SK-N-SH treated with all-trans-retinoic acid at 6 μM for 48 hours (cell line): ENCODE measurements around the gene NEXMIF.
"Not testable (repeated sequence)": the region's sequence is repeated elsewhere in the genome, so short reads cannot be mapped to it uniquely, and the experiment has no call there.

Experiments
- ATAC-seq: fragments of 200-7000 bp; cut with Tn5 transposase; 3 replicates; pipeline ENCODE4 v1.9.1; 2020; ENCODE audit warnings: mild to moderate bottlenecking, moderate library complexity
- ARNTL ChIP-seq: fragments of 450-650 bp; formaldehyde crosslinking; IDR thresholded peaks from 2 replicates; pipeline ENCODE4 v1.5.0; 2020; ENCODE audit warnings: low read depth, mild to moderate bottlenecking, moderate library complexity, borderline replicate concordance
- BACH2 ChIP-seq: fragments of 250-450 bp; sonication (Bioruptor Pico); IDR thresholded peaks from 2 replicates; pipeline ENCODE4 v1.9.0; 2021; ENCODE audit warnings: mild to moderate bottlenecking, borderline replicate concordance
- CSDC2 ChIP-seq: fragments of 250-450 bp; sonication (Bioruptor Pico); IDR thresholded peaks from 2 replicates; pipeline ENCODE4 v1.5.0; 2020; ENCODE audit warnings: mild to moderate bottlenecking, moderate library complexity
- ESRRG ChIP-seq: fragments of 250-450 bp; sonication (Bioruptor Pico); IDR thresholded peaks from 2 replicates; pipeline ENCODE4 v1.6.1; 2021; ENCODE audit warnings: mild to moderate bottlenecking
- GLIS3 ChIP-seq: fragments of 250-450 bp; sonication (Bioruptor Pico); IDR thresholded peaks from 2 replicates; pipeline ENCODE4 v1.5.0; 2020; ENCODE audit warnings: mild to moderate bottlenecking, moderate library complexity
- ISL1 ChIP-seq: fragments of 250-450 bp; sonication (Bioruptor Pico); IDR thresholded peaks from 2 replicates; pipeline ENCODE4 v2.1.2; 2022; ENCODE audit warnings: mild to moderate bottlenecking, moderate library complexity
- PPARA ChIP-seq: fragments of 250-450 bp; sonication (Bioruptor Pico); IDR thresholded peaks from 2 replicates; pipeline ENCODE4 v1.5.0; 2020; ENCODE audit warnings: mild to moderate bottlenecking, borderline replicate concordance
- RARB ChIP-seq: fragments of 250-450 bp; sonication (Bioruptor Pico); IDR thresholded peaks from 2 replicates; pipeline ENCODE4 v1.8.0; 2021; ENCODE audit warnings: mild to moderate bottlenecking, moderate library complexity
- SNAI2 ChIP-seq: fragments of 250-450 bp; sonication (Bioruptor Pico); IDR thresholded peaks from 2 replicates; pipeline ENCODE4 v1.5.0; 2020; ENCODE audit warnings: mild to moderate bottlenecking, moderate library complexity
- TCF4 ChIP-seq: fragments of 250-450 bp; sonication (Bioruptor Pico); IDR thresholded peaks from 2 replicates; pipeline ENCODE4 v1.8.0; 2021; ENCODE audit warnings: mild to moderate bottlenecking, moderate library complexity, borderline replicate concordance
- TOX ChIP-seq: fragments of 250-450 bp; sonication (Bioruptor Pico); IDR thresholded peaks from 2 replicates; pipeline ENCODE4 v1.8.0; 2021; ENCODE audit warnings: mild to moderate bottlenecking, moderate library complexity, borderline replicate concordance
- ZC3H10 ChIP-seq: fragments of 250-450 bp; sonication (Bioruptor Pico); IDR thresholded peaks from 2 replicates; pipeline ENCODE4 v1.5.1; 2021; ENCODE audit warnings: mild to moderate bottlenecking, moderate library complexity
- ZFP3 ChIP-seq: fragments of 250-450 bp; sonication (Bioruptor Pico); IDR thresholded peaks from 2 replicates; pipeline ENCODE4 v1.5.0; 2020; ENCODE audit warnings: mild to moderate bottlenecking, moderate library complexity
- ZFP30 ChIP-seq: fragments of 450-650 bp; formaldehyde crosslinking; IDR thresholded peaks from 2 replicates; pipeline ENCODE4 v1.5.0; 2022; ENCODE audit warnings: mild to moderate bottlenecking, moderate library complexity
- ZNF565 ChIP-seq: fragments of 450-650 bp; formaldehyde crosslinking; conservative IDR thresholded peaks from 2 replicates; pipeline ENCODE4 v1.5.0; 2020; ENCODE audit warnings: low read depth, mild to moderate bottlenecking, moderate library complexity
- ZNF70 ChIP-seq: fragments of 450-650 bp; formaldehyde crosslinking; IDR thresholded peaks from 2 replicates; pipeline ENCODE4 v1.5.0; 2020; ENCODE audit warnings: mild to moderate bottlenecking, moderate library complexity
- ZNF8 ChIP-seq: fragments of 450-650 bp; formaldehyde crosslinking; IDR thresholded peaks from 2 replicates; pipeline ENCODE4 v1.5.0; 2020; ENCODE audit warnings: mild to moderate bottlenecking, moderate library complexity
- TF ChIP-seq, protein P1 (sequence below): fragments of 250-450 bp; sonication (Bioruptor Pico); IDR thresholded peaks from 2 replicates; pipeline ENCODE4 v1.5.1; 2021; ENCODE audit warnings: mild to moderate bottlenecking, moderate library complexity
- TF ChIP-seq, protein P2 (sequence below): fragments of 250-450 bp; sonication (Bioruptor Pico); IDR thresholded peaks from 2 replicates; pipeline ENCODE4 v1.8.0; 2021; ENCODE audit warnings: low read depth, mild to moderate bottlenecking, moderate library complexity, borderline replicate concordance
- TF ChIP-seq, protein P3 (sequence below): fragments of 250-450 bp; sonication (Bioruptor Pico); IDR thresholded peaks from 2 replicates; pipeline ENCODE4 v1.5.1; 2020; ENCODE audit warnings: low read depth, mild to moderate bottlenecking, moderate library complexity
- TF ChIP-seq, protein P4 (sequence below): fragments of 250-450 bp; sonication (Bioruptor Pico); IDR thresholded peaks from 2 replicates; pipeline ENCODE4 v1.8.0; 2020; ENCODE audit warnings: mild to moderate bottlenecking, moderate library complexity, borderline replicate concordance
- TF ChIP-seq, protein P5 (sequence below): fragments of 250-450 bp; sonication (Bioruptor Pico); IDR thresholded peaks from 2 replicates; pipeline ENCODE4 v1.5.0; 2020; ENCODE audit warnings: mild to moderate bottlenecking, moderate library complexity

NEXMIF gene

DNA sequence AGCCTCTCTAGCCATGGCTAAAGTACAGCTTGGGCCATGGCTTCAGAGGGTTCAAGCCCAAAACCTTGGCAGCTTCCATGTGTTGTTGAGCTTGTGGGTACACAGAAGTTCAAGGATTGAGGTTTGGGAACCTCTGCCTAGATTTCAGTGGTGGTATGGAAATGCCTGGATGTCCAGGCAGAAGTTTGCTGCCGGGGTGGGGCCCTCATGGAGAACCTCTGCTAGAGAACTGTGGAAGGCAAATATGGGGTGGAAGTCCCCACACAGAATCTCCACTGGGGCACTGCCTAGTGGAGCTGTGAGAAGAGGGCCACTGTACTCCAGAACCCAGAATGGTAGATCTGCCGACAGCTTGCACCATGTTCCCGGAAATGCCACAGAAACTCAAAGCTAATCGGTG is 59.5 kb downstream of the NEXMIF start:
- TF ChIP-seq CSDC2 (CRISPR knock-in tag) (no peak), ESRRG (no peak), ISL1 (no peak), ZNF565 (CRISPR knock-in tag) (no peak), GLIS3 (no peak), SNAI2 (CRISPR knock-in tag) (no peak), ZC3H10 (CRISPR knock-in tag) (no peak), RARB (no peak), TOX (CRISPR knock-in tag) (no peak), TCF4 (no peak)
- TF ChIP-seq, protein P1, sequence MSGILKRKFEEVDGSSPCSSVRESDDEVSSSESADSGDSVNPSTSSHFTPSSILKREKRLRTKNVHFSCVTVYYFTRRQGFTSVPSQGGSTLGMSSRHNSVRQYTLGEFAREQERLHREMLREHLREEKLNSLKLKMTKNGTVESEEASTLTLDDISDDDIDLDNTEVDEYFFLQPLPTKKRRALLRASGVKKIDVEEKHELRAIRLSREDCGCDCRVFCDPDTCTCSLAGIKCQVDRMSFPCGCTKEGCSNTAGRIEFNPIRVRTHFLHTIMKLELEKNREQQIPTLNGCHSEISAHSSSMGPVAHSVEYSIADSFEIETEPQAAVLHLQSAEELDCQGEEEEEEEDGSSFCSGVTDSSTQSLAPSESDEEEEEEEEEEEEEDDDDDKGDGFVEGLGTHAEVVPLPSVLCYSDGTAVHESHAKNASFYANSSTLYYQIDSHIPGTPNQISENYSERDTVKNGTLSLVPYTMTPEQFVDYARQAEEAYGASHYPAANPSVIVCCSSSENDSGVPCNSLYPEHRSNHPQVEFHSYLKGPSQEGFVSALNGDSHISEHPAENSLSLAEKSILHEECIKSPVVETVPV (CRISPR knock-in tag) = no peak
- TF ChIP-seq, protein P2, sequence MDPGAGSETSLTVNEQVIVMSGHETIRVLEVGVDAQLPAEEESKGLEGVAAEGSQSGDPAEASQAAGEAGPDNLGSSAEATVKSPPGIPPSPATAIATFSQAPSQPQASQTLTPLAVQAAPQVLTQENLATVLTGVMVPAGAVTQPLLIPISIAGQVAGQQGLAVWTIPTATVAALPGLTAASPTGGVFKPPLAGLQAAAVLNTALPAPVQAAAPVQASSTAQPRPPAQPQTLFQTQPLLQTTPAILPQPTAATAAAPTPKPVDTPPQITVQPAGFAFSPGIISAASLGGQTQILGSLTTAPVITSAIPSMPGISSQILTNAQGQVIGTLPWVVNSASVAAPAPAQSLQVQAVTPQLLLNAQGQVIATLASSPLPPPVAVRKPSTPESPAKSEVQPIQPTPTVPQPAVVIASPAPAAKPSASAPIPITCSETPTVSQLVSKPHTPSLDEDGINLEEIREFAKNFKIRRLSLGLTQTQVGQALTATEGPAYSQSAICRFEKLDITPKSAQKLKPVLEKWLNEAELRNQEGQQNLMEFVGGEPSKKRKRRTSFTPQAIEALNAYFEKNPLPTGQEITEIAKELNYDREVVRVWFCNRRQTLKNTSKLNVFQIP (CRISPR knock-in tag) = no peak
- TF ChIP-seq, protein P3, sequence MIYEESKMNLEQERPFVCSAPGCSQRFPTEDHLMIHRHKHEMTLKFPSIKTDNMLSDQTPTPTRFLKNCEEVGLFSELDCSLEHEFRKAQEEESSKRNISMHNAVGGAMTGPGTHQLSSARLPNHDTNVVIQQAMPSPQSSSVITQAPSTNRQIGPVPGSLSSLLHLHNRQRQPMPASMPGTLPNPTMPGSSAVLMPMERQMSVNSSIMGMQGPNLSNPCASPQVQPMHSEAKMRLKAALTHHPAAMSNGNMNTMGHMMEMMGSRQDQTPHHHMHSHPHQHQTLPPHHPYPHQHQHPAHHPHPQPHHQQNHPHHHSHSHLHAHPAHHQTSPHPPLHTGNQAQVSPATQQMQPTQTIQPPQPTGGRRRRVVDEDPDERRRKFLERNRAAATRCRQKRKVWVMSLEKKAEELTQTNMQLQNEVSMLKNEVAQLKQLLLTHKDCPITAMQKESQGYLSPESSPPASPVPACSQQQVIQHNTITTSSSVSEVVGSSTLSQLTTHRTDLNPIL (CRISPR knock-in tag) = no peak
- no peak for ATAC-seq

DNA sequence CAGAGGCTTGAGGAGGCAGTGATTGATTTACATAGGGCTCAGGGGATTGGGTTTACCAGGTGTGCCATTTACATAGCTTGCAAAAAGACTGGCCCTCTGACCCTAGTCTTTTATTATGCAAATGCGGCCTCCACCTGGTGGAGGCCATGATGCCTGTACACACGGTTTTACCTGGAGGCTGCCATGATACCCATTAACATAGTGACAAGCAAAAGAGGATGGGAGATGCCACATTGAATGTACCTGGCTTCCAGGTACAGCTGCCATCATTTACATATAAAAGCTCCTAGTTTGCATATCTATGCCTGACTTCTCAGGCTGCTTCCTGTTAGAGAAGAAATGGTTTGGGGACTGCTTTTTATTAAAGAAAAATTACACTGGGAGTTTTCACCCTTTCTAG is 72.0 kb downstream of the NEXMIF start:
- ATAC-seq = no peak
- TF ChIP-seq GLIS3 = no peak
- no peak for TF ChIP-seq CSDC2 (CRISPR knock-in tag)
- TF ChIP-seq, protein P4, sequence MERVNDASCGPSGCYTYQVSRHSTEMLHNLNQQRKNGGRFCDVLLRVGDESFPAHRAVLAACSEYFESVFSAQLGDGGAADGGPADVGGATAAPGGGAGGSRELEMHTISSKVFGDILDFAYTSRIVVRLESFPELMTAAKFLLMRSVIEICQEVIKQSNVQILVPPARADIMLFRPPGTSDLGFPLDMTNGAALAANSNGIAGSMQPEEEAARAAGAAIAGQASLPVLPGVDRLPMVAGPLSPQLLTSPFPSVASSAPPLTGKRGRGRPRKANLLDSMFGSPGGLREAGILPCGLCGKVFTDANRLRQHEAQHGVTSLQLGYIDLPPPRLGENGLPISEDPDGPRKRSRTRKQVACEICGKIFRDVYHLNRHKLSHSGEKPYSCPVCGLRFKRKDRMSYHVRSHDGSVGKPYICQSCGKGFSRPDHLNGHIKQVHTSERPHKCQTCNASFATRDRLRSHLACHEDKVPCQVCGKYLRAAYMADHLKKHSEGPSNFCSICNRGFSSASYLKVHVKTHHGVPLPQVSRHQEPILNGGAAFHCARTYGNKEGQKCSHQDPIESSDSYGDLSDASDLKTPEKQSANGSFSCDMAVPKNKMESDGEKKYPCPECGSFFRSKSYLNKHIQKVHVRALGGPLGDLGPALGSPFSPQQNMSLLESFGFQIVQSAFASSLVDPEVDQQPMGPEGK (CRISPR knock-in tag) = no peak
- TF ChIP-seq ZNF565 (CRISPR knock-in tag) = no peak
- TF ChIP-seq, all 23 proteins: peak for 0

DNA sequence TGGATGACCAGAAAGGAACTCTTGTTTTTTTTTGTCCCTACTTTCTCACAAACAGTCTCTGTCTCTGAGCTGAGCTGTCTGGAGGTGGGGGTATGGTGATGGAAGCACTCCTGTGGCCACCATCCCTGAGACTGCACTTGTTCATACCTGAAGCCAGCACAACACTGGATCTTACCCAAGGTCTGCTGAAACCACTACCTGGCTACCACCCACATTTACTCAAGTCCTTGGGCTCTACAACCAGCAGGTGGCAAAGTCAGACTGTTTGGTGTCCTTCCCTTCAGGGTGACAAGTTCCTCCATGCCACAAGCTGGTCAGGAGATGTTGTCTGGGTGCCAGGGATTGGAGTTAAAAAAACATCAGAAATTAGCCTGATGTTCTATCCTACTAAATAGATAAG is 89.7 kb downstream of the NEXMIF start:
- ATAC-seq = no peak
- TF ChIP-seq ARNTL (CRISPR knock-in tag) (no peak), ZFP3 (CRISPR knock-in tag) (no peak), PPARA (CRISPR knock-in tag) (no peak), ZNF8 (CRISPR knock-in tag) (no peak), ZFP30 (no peak), TOX (CRISPR knock-in tag) (no peak), ESRRG (no peak), ZC3H10 (CRISPR knock-in tag) (no peak), CSDC2 (CRISPR knock-in tag) (no peak), SNAI2 (CRISPR knock-in tag) (no peak), GLIS3 (no peak), ZNF70 (CRISPR knock-in tag) (no peak), TCF4 (no peak), ISL1 (no peak), RARB (no peak), BACH2 (no peak)
- TF ChIP-seq, protein P2 (CRISPR knock-in tag) = no peak
- TF ChIP-seq, protein P5, sequence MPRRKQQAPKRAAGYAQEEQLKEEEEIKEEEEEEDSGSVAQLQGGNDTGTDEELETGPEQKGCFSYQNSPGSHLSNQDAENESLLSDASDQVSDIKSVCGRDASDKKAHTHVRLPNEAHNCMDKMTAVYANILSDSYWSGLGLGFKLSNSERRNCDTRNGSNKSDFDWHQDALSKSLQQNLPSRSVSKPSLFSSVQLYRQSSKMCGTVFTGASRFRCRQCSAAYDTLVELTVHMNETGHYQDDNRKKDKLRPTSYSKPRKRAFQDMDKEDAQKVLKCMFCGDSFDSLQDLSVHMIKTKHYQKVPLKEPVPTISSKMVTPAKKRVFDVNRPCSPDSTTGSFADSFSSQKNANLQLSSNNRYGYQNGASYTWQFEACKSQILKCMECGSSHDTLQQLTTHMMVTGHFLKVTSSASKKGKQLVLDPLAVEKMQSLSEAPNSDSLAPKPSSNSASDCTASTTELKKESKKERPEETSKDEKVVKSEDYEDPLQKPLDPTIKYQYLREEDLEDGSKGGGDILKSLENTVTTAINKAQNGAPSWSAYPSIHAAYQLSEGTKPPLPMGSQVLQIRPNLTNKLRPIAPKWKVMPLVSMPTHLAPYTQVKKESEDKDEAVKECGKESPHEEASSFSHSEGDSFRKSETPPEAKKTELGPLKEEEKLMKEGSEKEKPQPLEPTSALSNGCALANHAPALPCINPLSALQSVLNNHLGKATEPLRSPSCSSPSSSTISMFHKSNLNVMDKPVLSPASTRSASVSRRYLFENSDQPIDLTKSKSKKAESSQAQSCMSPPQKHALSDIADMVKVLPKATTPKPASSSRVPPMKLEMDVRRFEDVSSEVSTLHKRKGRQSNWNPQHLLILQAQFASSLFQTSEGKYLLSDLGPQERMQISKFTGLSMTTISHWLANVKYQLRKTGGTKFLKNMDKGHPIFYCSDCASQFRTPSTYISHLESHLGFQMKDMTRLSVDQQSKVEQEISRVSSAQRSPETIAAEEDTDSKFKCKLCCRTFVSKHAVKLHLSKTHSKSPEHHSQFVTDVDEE (CRISPR knock-in tag) = no peak
- TF ChIP-seq, all 23 proteins: peak for 0

DNA sequence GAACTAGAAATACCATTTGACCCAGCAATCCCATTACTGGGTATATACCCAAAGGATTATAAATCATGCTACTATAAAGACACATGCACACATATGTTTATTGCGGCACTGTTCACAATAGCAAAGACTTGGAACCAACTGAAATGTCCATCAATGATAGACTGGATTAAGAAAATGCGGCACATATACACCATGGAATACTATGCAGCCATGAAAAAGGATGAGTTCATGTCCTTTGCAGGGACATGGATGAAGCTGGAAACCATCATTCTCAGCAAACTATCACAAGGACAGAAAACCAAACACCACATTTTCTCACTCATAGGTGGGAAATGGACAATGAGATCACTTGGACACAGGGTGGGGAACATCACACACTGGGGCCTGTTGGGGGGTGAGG is 105.5 kb downstream of the NEXMIF start:
- not testable (repeated sequence) for ATAC-seq
